Adrenal gland (tissue), 12 donors: ENCODE data around the gene VGLL4. TPM values are rescaled to one million over a fixed set of nuclear protein-coding genes. Genes with fewer than 3 reads are reported as not detected.

ENCODE experiments used
- DNase-seq, 7 donors: peaks; one replicate each; pipeline ENCODE4 v3.0.0-alpha.2; 2019 to 2020
- H3K27ac ChIP-seq, 5 donors: fragments of 200-600 bp; sonication (generic) in 4 of 5; 1 replicate in 3 of 5; 2 replicates in 2 of 5; pipeline versions ENCODE4 v1.5.1 to v1.8.0; 2016 to 2020; ENCODE audit warnings: mild to moderate bottlenecking in 1 of 5
- H3K27me3 ChIP-seq: fragments of 200-600 bp; 2 replicates; pipeline ENCODE4 v1.8.0; 2021
- H3K36me3 ChIP-seq, 2 donors: fragments of 200-600 bp; replicated peaks in 1 of 2; 1 replicate in 1 of 2; 2 replicates in 1 of 2; pipeline versions ENCODE4 v1.5.1 to v1.8.0; 2018 to 2022
- H3K4me1 ChIP-seq, 2 donors: fragments of 200-600 bp; replicated peaks in 1 of 2; 1 replicate in 1 of 2; 2 replicates in 1 of 2; pipeline versions ENCODE4 v1.5.1 to v1.8.0; 2018 to 2021
- H3K4me3 ChIP-seq, 4 donors: fragments of 200-600 bp; sonication (generic) in 3 of 4; one replicate each; pipeline ENCODE4 v1.5.1; 2016 to 2018
- H3K9me3 ChIP-seq, 3 donors: fragments of 200-600 bp; sonication (generic) in 1 of 3; replicated peaks in 1 of 3; 1 replicate in 2 of 3; 2 replicates in 1 of 3; pipeline versions ENCODE4 v1.5.1 to v1.8.0; 2016 to 2021
- CTCF ChIP-seq, 6 experiments: fragments of 450-650 bp in 4 of 6; fragments of 200-600 bp in 2 of 6; sonication (generic) in 1 of 6; IDR thresholded peaks; 1 replicate in 5 of 6; 2 replicates in 1 of 6; pipeline versions ENCODE4 v1.5.1 to v1.8.0; 2016 to 2021; ENCODE audit warnings: antibody characterized with exemption in 6 of 6, mild to moderate bottlenecking in 2 of 6, moderate library complexity in 1 of 6
- POLR2A ChIP-seq, 2 donors: fragments of 450-650 bp; IDR thresholded peaks; one replicate each; pipeline ENCODE4 v1.6.1; 2017; ENCODE audit warnings: antibody characterized with exemption in 2 of 2, mild to moderate bottlenecking in 2 of 2, moderate library complexity in 1 of 2
- WGBS, 4 donors: extraction: QIAGEN DNeasy Blood & Tissue Kit in 2 of 4; methylation state at CpG; one replicate each; pipeline versions ENCODE4 v1.1.5 to v1.1.7; 2013 to 2017; 5-methylcytosine and 5-hydroxymethylcytosine counted together
- intact Hi-C, 2 donors: fragments of 100-400 bp; cut with DNase I; formaldehyde crosslinking; loops; one replicate each; pipeline versions ENCODE4 v1.14.1 to v1.15.0; 2022 to 2023
- polyA plus RNA-seq, 3 donors: library from polyadenylated mRNA; stranded (reverse); fragments of 200-250 nt in 2 of 3; fragments of 350-450 nt in 1 of 3; fragmentation: Illumina TruSeq in 1 of 3; extraction: RNeasy Lipid Tissue Mini Kit (QIAGEN cat#74804) in 1 of 3; gene quantifications; one replicate each; pipeline ENCODE4 v1.2.3, GENCODE V29; 2013 to 2014
- total RNA-seq, 9 donors: library from RNA; depleted of rRNA in 4 of 9; stranded (reverse); fragments of >200 nt in 4 of 9; fragments of 120-200 nt in 1 of 9; fragmentation: NEBNext Ultra II Directional in 1 of 9; extraction: Animal tissue kit (Norgen Biotek cat#: 25700) in 1 of 9; gene quantifications; one replicate each; pipeline versions ENCODE4 v1.1.0 to v1.2.4, GENCODE V29; 2013 to 2023
- donor health status: healthy with polysubstance abuse.
- donor health status: Bipolar disorder and iron deficiency.
- donor health status: DM: yes; HTN: yes; CAD: no.
- donor health status: DM: no; HTN: no; CAD: no.
- donor health status: DM: no; HTN: no; CAD: no.
- donor health status: DM: yes; HTN: yes; CAD: no.

VGLL4 gene
- total and polyA plus RNA-seq, 12 donors = 38.3 to 153 (median 86.4) TPM

GRCh38 chr3:11602886-11603527 is 40.7 kb downstream of the VGLL4 start:
- no peak overlapping the region for H3K4me3 ChIP-seq
- no peaks in the 10 kb centered on the region for H3K27me3 ChIP-seq
- peaks cover 27 to 50% of the 10 kb centered on the region in 2 donors for H3K4me1 ChIP-seq
- DNase-seq = no peak
- H3K36me3 ChIP-seq = peaks cover 0 to 14% of the 10 kb centered on the region in 2 donors
- WGBS, 4 donors = 85 to 88% (median 88%) methylated on average over 5 of the region's 5 CpGs
- intact Hi-C loops = no loop called here
- no peaks in the 10 kb centered on the region for H3K9me3 ChIP-seq
- H3K27ac ChIP-seq = peak overlapping the region in 4 of 5 donors; percentile 4 to 87 (median 34)
- TF ChIP-seq CTCF (IDR thresholded peaks at IDR 0.05) = no peak
- no peak for TF ChIP-seq POLR2A (IDR thresholded peaks at IDR 0.05)

- TF ChIP-seq CTCF (IDR thresholded peaks at IDR 0.05) (no peak), POLR2A (IDR thresholded peaks at IDR 0.05) (no peak)
- intact Hi-C loops = no loop called here
- no peak for DNase-seq
- WGBS, 4 donors = 78 to 88% (median 82%) methylated on average over 11 of the region's 11 CpGs
- Histone ChIP-seq H3K4me1 (peaks cover 20 to 43% of the 10 kb centered on the region in 2 donors), H3K9me3 (no peaks in the 10 kb centered on the region), H3K4me3 (no peak overlapping the region), H3K27me3 (no peaks in the 10 kb centered on the region), H3K27ac (peak overlapping the region in 3 of 5 donors; percentile 78 to 91 (median 83)), H3K36me3 (peaks cover 0 to 14% of the 10 kb centered on the region in 2 donors)
These were observed 41.4 kb downstream of the VGLL4 start for GRCh38 chr3:11602239-11602840.

- intact Hi-C loops = no loop called here
These were observed 42.1 kb downstream of the VGLL4 start for GRCh38 chr3:11601446-11602238.

More at GRCh38 chr3:11601446-11602238, 42.1 kb downstream of the VGLL4 start:
- Histone ChIP-seq H3K4me3 (no peak overlapping the region), H3K36me3 (peaks cover 0 to 14% of the 10 kb centered on the region in 2 donors), H3K4me1 (peaks cover 19 to 44% of the 10 kb centered on the region in 2 donors), H3K27ac (peak overlapping the region; percentile 22 to 91 (median 78)), H3K27me3 (no peaks in the 10 kb centered on the region), H3K9me3 (no peaks in the 10 kb centered on the region)
- no peak for DNase-seq
- WGBS, 4 donors = 72 to 82% (median 77%) methylated on average over 19 to 21 of the region's 21 CpGs
- TF ChIP-seq POLR2A (IDR thresholded peaks at IDR 0.05) (no peak), CTCF (IDR thresholded peaks at IDR 0.05) (no peak)
